WTC11 (cell line): ENCODE data around the gene S1PR5. TPM values are rescaled to one million over a fixed set of nuclear protein-coding genes. Genes with fewer than 3 reads are reported as not detected.

Source experiments
- ATAC-seq: fragments of 200-7000 bp; cut with Tn5 transposase; 2 replicates; pipeline ENCODE4 v1.10.0; 2021; ENCODE audit warnings: mild to moderate bottlenecking, moderate library complexity
- CTCF ChIA-PET: fragments of 300-600 bp; sonication (Branson Sonifier 250); formaldehyde crosslinking; loops from one replicate; lab custom pipeline; 2021; ENCODE audit warnings: antibody characterized with exemption; lab: Charles Lee
- POLR2A ChIA-PET: fragments of 350-600 bp; sonication (Branson Sonifier 250); formaldehyde crosslinking; loops from one replicate; lab custom pipeline; 2021; ENCODE audit warnings: antibody characterized with exemption; lab: Charles Lee
- DNase-seq: peaks from one replicate; pipeline ENCODE4 v3.0.0; 2021; ENCODE audit warnings: low spot score
- H3K27ac Mint-ChIP-seq: 2 replicates; pipeline ENCODE4 v1.8.0; 2021; ENCODE audit warnings: mixed read lengths
- H3K27me3 Mint-ChIP-seq: 2 replicates; pipeline ENCODE4 v1.8.0; 2021; ENCODE audit warnings: low read depth, mild to moderate bottlenecking, moderate library complexity, mixed read lengths
- H3K36me3 Mint-ChIP-seq: 2 replicates; pipeline ENCODE4 v1.8.0; 2021; ENCODE audit warnings: mixed read lengths
- H3K4me1 Mint-ChIP-seq: 2 replicates; pipeline ENCODE4 v1.8.0; 2022; ENCODE audit warnings: mixed read lengths
- H3K4me3 Mint-ChIP-seq: 2 replicates; pipeline ENCODE4 v1.8.0; 2021; ENCODE audit warnings: mild to moderate bottlenecking, moderate library complexity, mixed read lengths
- H3K9me3 Mint-ChIP-seq: 2 replicates; pipeline ENCODE4 v1.8.0; 2021; ENCODE audit warnings: mixed read lengths
- CBFB ChIP-seq: sonication (generic); formaldehyde crosslinking; IDR thresholded peaks from 2 replicates; pipeline ENCODE4 v1.8.1; 2022; ENCODE audit warnings: mild to moderate bottlenecking, low read depth, missing genetic modification reagents
- EMX1 ChIP-seq: fragments of 250-450 bp; sonication (Bioruptor Pico); IDR thresholded peaks from 2 replicates; pipeline ENCODE4 v1.8.0; 2021; ENCODE audit warnings: mild to moderate bottlenecking
- ESRRA ChIP-seq: sonication (generic); formaldehyde crosslinking; IDR thresholded peaks from 2 replicates; pipeline ENCODE4 v1.8.1; 2022; ENCODE audit warnings: mild to moderate bottlenecking, missing genetic modification reagents, borderline replicate concordance
- FOXK1 ChIP-seq: sonication (generic); formaldehyde crosslinking; IDR thresholded peaks from 2 replicates; pipeline ENCODE4 v1.8.0; 2022; ENCODE audit warnings: mild to moderate bottlenecking, moderate library complexity, missing genetic modification reagents
- KAT7 ChIP-seq: sonication (generic); formaldehyde crosslinking; IDR thresholded peaks from 2 replicates; pipeline ENCODE4 v1.8.1; 2023; ENCODE audit warnings: missing genetic modification reagents, mild to moderate bottlenecking, borderline replicate concordance
- MYBL2 ChIP-seq: sonication (generic); formaldehyde crosslinking; IDR thresholded peaks from 2 replicates; pipeline ENCODE4 v1.8.1; 2023; ENCODE audit warnings: mild to moderate bottlenecking, moderate library complexity, missing genetic modification reagents
- NFATC4 ChIP-seq: fragments of 250-450 bp; sonication (Bioruptor Pico); IDR thresholded peaks from 2 replicates; pipeline ENCODE4 v1.9.0; 2021; ENCODE audit warnings: mild to moderate bottlenecking
- NFE2L1 ChIP-seq: sonication (generic); formaldehyde crosslinking; IDR thresholded peaks from 2 replicates; pipeline ENCODE4 v1.8.1; 2023; ENCODE audit warnings: missing genetic modification reagents
- OVOL2 ChIP-seq: fragments of 250-450 bp; sonication (Bioruptor Pico); IDR thresholded peaks from 2 replicates; pipeline ENCODE4 v1.9.0; 2021; ENCODE audit warnings: mild to moderate bottlenecking, borderline replicate concordance
- ZNF121 ChIP-seq: sonication (generic); formaldehyde crosslinking; IDR thresholded peaks from 2 replicates; pipeline ENCODE4 v1.8.0; 2023; ENCODE audit warnings: missing genetic modification reagents
- ZNF138 ChIP-seq: sonication (generic); formaldehyde crosslinking; conservative IDR thresholded peaks from 2 replicates; pipeline ENCODE4 v1.8.1; 2022; ENCODE audit warnings: mild to moderate bottlenecking, moderate library complexity, missing genetic modification reagents
- ZNF317 ChIP-seq: sonication (generic); formaldehyde crosslinking; IDR thresholded peaks from 2 replicates; pipeline ENCODE4 v1.8.1; 2023; ENCODE audit warnings: low read depth, mild to moderate bottlenecking, moderate library complexity, missing genetic modification reagents, borderline replicate concordance
- total RNA-seq: library from RNA; stranded (reverse); gene quantifications from 3 replicates; pipeline ENCODE4 v1.2.3, GENCODE V29; 2021
- TF ChIP-seq, protein P1 (sequence below): fragments of 250-450 bp; sonication (Bioruptor Pico); IDR thresholded peaks from 2 replicates; pipeline ENCODE4 v1.9.0; 2021; ENCODE audit warnings: mild to moderate bottlenecking, borderline replicate concordance
- TF ChIP-seq, protein P2 (sequence below): sonication (generic); formaldehyde crosslinking; IDR thresholded peaks from 2 replicates; pipeline ENCODE4 v1.8.1; 2022; ENCODE audit warnings: mild to moderate bottlenecking, missing genetic modification reagents, moderate library complexity, borderline replicate concordance
- TF ChIP-seq, protein P3 (sequence below): sonication (generic); formaldehyde crosslinking; IDR thresholded peaks from 2 replicates; pipeline ENCODE4 v1.8.0; 2022; ENCODE audit warnings: mild to moderate bottlenecking, missing genetic modification reagents
- TF ChIP-seq, protein P4 (sequence below): sonication (generic); formaldehyde crosslinking; IDR thresholded peaks from 2 replicates; pipeline ENCODE4 v1.8.0; 2023; ENCODE audit warnings: missing genetic modification reagents
- TF ChIP-seq, protein P5 (sequence below): sonication (generic); formaldehyde crosslinking; IDR thresholded peaks from 2 replicates; pipeline ENCODE4 v1.8.1; 2023; ENCODE audit warnings: mild to moderate bottlenecking, missing genetic modification reagents, borderline replicate concordance
- TF ChIP-seq, protein P6 (sequence below): fragments of 250-450 bp; sonication (Bioruptor Pico); IDR thresholded peaks from 2 replicates; pipeline ENCODE4 v1.9.0; 2021; ENCODE audit warnings: mild to moderate bottlenecking
- TF ChIP-seq, protein P7 (sequence below): sonication (generic); formaldehyde crosslinking; IDR thresholded peaks from 2 replicates; pipeline ENCODE4 v1.8.1; 2022; ENCODE audit warnings: mild to moderate bottlenecking, moderate library complexity, missing genetic modification reagents
- TF ChIP-seq, protein P8 (sequence below): sonication (generic); formaldehyde crosslinking; IDR thresholded peaks from 2 replicates; pipeline ENCODE4 v1.8.1; 2023; ENCODE audit warnings: mild to moderate bottlenecking, missing genetic modification reagents, moderate library complexity

Gene S1PR5
- total RNA-seq, 1 experiment from 2014 or later, result 5.4 TPM

DNA sequence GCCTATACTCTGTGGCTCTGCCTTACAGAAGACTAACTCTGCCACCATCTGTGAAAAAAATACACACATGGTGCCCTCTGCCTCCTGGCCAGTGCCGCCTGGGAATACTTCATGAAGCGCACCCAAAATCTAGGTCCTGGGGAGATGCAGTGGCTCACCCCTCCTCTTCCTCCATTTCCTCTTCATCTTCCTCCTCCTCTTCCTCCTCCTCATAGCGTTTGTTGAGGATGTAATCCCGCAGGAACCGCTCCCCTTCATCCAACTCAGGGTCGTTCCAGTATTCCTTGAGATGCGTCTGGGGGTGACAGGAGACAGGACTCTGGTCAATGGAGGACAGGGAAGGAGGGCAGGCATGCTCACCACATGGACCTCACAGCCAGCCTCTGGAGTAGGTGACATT lies 42.9 kb upstream of the S1PR5 start (continued):
- TF ChIP-seq, protein P1, sequence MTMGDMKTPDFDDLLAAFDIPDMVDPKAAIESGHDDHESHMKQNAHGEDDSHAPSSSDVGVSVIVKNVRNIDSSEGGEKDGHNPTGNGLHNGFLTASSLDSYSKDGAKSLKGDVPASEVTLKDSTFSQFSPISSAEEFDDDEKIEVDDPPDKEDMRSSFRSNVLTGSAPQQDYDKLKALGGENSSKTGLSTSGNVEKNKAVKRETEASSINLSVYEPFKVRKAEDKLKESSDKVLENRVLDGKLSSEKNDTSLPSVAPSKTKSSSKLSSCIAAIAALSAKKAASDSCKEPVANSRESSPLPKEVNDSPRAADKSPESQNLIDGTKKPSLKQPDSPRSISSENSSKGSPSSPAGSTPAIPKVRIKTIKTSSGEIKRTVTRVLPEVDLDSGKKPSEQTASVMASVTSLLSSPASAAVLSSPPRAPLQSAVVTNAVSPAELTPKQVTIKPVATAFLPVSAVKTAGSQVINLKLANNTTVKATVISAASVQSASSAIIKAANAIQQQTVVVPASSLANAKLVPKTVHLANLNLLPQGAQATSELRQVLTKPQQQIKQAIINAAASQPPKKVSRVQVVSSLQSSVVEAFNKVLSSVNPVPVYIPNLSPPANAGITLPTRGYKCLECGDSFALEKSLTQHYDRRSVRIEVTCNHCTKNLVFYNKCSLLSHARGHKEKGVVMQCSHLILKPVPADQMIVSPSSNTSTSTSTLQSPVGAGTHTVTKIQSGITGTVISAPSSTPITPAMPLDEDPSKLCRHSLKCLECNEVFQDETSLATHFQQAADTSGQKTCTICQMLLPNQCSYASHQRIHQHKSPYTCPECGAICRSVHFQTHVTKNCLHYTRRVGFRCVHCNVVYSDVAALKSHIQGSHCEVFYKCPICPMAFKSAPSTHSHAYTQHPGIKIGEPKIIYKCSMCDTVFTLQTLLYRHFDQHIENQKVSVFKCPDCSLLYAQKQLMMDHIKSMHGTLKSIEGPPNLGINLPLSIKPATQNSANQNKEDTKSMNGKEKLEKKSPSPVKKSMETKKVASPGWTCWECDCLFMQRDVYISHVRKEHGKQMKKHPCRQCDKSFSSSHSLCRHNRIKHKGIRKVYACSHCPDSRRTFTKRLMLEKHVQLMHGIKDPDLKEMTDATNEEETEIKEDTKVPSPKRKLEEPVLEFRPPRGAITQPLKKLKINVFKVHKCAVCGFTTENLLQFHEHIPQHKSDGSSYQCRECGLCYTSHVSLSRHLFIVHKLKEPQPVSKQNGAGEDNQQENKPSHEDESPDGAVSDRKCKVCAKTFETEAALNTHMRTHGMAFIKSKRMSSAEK (CRISPR knock-in tag), result no peak
- no peak for TF ChIP-seq OVOL2 (CRISPR knock-in tag)
- TF ChIP-seq NFE2L1 (CRISPR knock-in tag), result no peak

DNA sequence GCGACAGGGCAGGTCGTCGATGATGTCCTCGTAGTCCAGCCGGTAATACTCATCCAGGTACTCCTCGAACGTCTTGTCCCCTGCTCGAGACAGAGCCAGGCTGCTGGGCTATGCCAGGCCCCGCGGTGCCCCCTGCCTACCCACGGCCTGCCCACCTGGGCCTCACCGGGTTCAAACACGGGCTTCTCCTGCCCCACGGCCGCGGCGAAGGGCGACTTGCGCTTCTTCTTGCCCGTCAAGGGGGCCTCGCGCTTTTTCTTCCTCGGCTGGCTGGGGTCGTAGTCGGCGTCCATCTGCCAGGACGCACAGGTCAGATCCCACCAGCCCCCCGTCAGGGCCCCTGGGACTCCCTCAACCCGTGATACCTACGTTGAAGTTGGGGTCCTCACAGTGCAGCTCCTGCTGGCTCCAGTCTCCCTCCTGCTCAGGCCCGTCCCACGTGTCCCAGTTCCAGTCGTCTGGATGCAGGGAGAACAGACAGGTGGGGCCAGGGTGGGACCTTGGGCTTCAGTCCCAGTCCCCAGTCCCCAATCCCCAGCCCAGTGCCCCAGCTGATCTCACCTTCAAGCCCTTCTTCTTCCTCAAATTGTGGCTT lies 40.5 kb upstream of the S1PR5 start:
- DNase-seq (no peak), ATAC-seq (no peak)
- no peak overlapping the region for H3K4me3 Mint-ChIP-seq
- ChIA-PET CTCF (interaction anchor here (0.6 to 0.7 kb wide), 2 partner anchors 154 to 314 kb away, joined by 3 to 4 read pairs; partner anchors contain the start of gene CDC37), POLR2A (interaction anchor here (0.6 kb wide), 1 partner anchor 110 kb away, joined by 4 read pairs; no protein-coding TSS in a partner anchor)
- no peak overlapping the region for H3K27ac Mint-ChIP-seq
- H3K9me3 Mint-ChIP-seq, result no peaks in the 10 kb centered on the region
- no peaks in the 10 kb centered on the region for H3K4me1 Mint-ChIP-seq
- H3K36me3 Mint-ChIP-seq, result peaks cover 48% of the 10 kb centered on the region
- H3K27me3 Mint-ChIP-seq, result no peaks in the 10 kb centered on the region
- no peak for TF ChIP-seq MYBL2 (CRISPR knock-in tag)
- no peak for TF ChIP-seq FOXK1 (CRISPR knock-in tag)
- TF ChIP-seq, protein P2, sequence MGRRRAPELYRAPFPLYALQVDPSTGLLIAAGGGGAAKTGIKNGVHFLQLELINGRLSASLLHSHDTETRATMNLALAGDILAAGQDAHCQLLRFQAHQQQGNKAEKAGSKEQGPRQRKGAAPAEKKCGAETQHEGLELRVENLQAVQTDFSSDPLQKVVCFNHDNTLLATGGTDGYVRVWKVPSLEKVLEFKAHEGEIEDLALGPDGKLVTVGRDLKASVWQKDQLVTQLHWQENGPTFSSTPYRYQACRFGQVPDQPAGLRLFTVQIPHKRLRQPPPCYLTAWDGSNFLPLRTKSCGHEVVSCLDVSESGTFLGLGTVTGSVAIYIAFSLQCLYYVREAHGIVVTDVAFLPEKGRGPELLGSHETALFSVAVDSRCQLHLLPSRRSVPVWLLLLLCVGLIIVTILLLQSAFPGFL, result no peak
- no peak for TF ChIP-seq ESRRA (CRISPR knock-in tag)
- no peak for TF ChIP-seq OVOL2 (CRISPR knock-in tag)
- TF ChIP-seq, protein P3, sequence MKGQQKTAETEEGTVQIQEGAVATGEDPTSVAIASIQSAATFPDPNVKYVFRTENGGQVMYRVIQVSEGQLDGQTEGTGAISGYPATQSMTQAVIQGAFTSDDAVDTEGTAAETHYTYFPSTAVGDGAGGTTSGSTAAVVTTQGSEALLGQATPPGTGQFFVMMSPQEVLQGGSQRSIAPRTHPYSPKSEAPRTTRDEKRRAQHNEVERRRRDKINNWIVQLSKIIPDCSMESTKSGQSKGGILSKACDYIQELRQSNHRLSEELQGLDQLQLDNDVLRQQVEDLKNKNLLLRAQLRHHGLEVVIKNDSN (CRISPR knock-in tag), result no peak
- TF ChIP-seq, protein P4, sequence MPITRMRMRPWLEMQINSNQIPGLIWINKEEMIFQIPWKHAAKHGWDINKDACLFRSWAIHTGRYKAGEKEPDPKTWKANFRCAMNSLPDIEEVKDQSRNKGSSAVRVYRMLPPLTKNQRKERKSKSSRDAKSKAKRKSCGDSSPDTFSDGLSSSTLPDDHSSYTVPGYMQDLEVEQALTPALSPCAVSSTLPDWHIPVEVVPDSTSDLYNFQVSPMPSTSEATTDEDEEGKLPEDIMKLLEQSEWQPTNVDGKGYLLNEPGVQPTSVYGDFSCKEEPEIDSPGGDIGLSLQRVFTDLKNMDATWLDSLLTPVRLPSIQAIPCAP, result no peak
- TF ChIP-seq, protein P5, sequence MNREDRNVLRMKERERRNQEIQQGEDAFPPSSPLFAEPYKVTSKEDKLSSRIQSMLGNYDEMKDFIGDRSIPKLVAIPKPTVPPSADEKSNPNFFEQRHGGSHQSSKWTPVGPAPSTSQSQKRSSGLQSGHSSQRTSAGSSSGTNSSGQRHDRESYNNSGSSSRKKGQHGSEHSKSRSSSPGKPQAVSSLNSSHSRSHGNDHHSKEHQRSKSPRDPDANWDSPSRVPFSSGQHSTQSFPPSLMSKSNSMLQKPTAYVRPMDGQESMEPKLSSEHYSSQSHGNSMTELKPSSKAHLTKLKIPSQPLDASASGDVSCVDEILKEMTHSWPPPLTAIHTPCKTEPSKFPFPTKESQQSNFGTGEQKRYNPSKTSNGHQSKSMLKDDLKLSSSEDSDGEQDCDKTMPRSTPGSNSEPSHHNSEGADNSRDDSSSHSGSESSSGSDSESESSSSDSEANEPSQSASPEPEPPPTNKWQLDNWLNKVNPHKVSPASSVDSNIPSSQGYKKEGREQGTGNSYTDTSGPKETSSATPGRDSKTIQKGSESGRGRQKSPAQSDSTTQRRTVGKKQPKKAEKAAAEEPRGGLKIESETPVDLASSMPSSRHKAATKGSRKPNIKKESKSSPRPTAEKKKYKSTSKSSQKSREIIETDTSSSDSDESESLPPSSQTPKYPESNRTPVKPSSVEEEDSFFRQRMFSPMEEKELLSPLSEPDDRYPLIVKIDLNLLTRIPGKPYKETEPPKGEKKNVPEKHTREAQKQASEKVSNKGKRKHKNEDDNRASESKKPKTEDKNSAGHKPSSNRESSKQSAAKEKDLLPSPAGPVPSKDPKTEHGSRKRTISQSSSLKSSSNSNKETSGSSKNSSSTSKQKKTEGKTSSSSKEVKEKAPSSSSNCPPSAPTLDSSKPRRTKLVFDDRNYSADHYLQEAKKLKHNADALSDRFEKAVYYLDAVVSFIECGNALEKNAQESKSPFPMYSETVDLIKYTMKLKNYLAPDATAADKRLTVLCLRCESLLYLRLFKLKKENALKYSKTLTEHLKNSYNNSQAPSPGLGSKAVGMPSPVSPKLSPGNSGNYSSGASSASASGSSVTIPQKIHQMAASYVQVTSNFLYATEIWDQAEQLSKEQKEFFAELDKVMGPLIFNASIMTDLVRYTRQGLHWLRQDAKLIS (CRISPR knock-in tag), result no peak
- TF ChIP-seq, protein P6, sequence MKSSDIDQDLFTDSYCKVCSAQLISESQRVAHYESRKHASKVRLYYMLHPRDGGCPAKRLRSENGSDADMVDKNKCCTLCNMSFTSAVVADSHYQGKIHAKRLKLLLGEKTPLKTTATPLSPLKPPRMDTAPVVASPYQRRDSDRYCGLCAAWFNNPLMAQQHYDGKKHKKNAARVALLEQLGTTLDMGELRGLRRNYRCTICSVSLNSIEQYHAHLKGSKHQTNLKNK (CRISPR knock-in tag), result no peak
- TF ChIP-seq ZNF121 (CRISPR knock-in tag), result no peak
- TF ChIP-seq, protein P7, sequence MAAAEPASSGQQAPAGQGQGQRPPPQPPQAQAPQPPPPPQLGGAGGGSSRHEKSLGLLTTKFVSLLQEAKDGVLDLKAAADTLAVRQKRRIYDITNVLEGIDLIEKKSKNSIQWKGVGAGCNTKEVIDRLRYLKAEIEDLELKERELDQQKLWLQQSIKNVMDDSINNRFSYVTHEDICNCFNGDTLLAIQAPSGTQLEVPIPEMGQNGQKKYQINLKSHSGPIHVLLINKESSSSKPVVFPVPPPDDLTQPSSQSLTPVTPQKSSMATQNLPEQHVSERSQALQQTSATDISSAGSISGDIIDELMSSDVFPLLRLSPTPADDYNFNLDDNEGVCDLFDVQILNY (CRISPR knock-in tag), result no peak
- TF ChIP-seq NFATC4 (CRISPR knock-in tag), result no peak
- TF ChIP-seq EMX1 (CRISPR knock-in tag), result no peak
- no peak for TF ChIP-seq ZNF317 (CRISPR knock-in tag)
- TF ChIP-seq KAT7 (CRISPR knock-in tag), result no peak
- no peak for TF ChIP-seq CBFB
- no peak for TF ChIP-seq ZNF138 (CRISPR knock-in tag)
- TF ChIP-seq, protein P8, sequence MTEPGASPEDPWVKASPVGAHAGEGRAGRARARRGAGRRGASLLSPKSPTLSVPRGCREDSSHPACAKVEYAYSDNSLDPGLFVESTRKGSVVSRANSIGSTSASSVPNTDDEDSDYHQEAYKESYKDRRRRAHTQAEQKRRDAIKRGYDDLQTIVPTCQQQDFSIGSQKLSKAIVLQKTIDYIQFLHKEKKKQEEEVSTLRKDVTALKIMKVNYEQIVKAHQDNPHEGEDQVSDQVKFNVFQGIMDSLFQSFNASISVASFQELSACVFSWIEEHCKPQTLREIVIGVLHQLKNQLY (CRISPR knock-in tag), result no peak
